SK-N-SH treated with all-trans-retinoic acid at 6 μM for 48 hours (cell line): ENCODE measurements around the gene DDIT3.

Experiments
- ATAC-seq: fragments of 200-7000 bp; cut with Tn5 transposase; 3 replicates; pipeline ENCODE4 v1.9.1; 2020; ENCODE audit warnings: mild to moderate bottlenecking, moderate library complexity
- CSDC2 ChIP-seq: fragments of 250-450 bp; sonication (Bioruptor Pico); IDR thresholded peaks from 2 replicates; pipeline ENCODE4 v1.5.0; 2020; ENCODE audit warnings: mild to moderate bottlenecking, moderate library complexity
- ESRRG ChIP-seq: fragments of 250-450 bp; sonication (Bioruptor Pico); IDR thresholded peaks from 2 replicates; pipeline ENCODE4 v1.6.1; 2021; ENCODE audit warnings: mild to moderate bottlenecking
- GLIS3 ChIP-seq: fragments of 250-450 bp; sonication (Bioruptor Pico); IDR thresholded peaks from 2 replicates; pipeline ENCODE4 v1.5.0; 2020; ENCODE audit warnings: mild to moderate bottlenecking, moderate library complexity
- ISL1 ChIP-seq: fragments of 250-450 bp; sonication (Bioruptor Pico); IDR thresholded peaks from 2 replicates; pipeline ENCODE4 v2.1.2; 2022; ENCODE audit warnings: mild to moderate bottlenecking, moderate library complexity
- PPARA ChIP-seq: fragments of 250-450 bp; sonication (Bioruptor Pico); IDR thresholded peaks from 2 replicates; pipeline ENCODE4 v1.5.0; 2020; ENCODE audit warnings: mild to moderate bottlenecking, borderline replicate concordance
- RARB ChIP-seq: fragments of 250-450 bp; sonication (Bioruptor Pico); IDR thresholded peaks from 2 replicates; pipeline ENCODE4 v1.8.0; 2021; ENCODE audit warnings: mild to moderate bottlenecking, moderate library complexity
- SNAI2 ChIP-seq: fragments of 250-450 bp; sonication (Bioruptor Pico); IDR thresholded peaks from 2 replicates; pipeline ENCODE4 v1.5.0; 2020; ENCODE audit warnings: mild to moderate bottlenecking, moderate library complexity
- TCF4 ChIP-seq: fragments of 250-450 bp; sonication (Bioruptor Pico); IDR thresholded peaks from 2 replicates; pipeline ENCODE4 v1.8.0; 2021; ENCODE audit warnings: mild to moderate bottlenecking, moderate library complexity, borderline replicate concordance
- TOX ChIP-seq: fragments of 250-450 bp; sonication (Bioruptor Pico); IDR thresholded peaks from 2 replicates; pipeline ENCODE4 v1.8.0; 2021; ENCODE audit warnings: mild to moderate bottlenecking, moderate library complexity, borderline replicate concordance
- ZC3H10 ChIP-seq: fragments of 250-450 bp; sonication (Bioruptor Pico); IDR thresholded peaks from 2 replicates; pipeline ENCODE4 v1.5.1; 2021; ENCODE audit warnings: mild to moderate bottlenecking, moderate library complexity
- ZFP30 ChIP-seq: fragments of 450-650 bp; formaldehyde crosslinking; IDR thresholded peaks from 2 replicates; pipeline ENCODE4 v1.5.0; 2022; ENCODE audit warnings: mild to moderate bottlenecking, moderate library complexity
- ZNF565 ChIP-seq: fragments of 450-650 bp; formaldehyde crosslinking; conservative IDR thresholded peaks from 2 replicates; pipeline ENCODE4 v1.5.0; 2020; ENCODE audit warnings: low read depth, mild to moderate bottlenecking, moderate library complexity
- ZNF70 ChIP-seq: fragments of 450-650 bp; formaldehyde crosslinking; IDR thresholded peaks from 2 replicates; pipeline ENCODE4 v1.5.0; 2020; ENCODE audit warnings: mild to moderate bottlenecking, moderate library complexity
- TF ChIP-seq, protein P1 (sequence below): fragments of 250-450 bp; sonication (Bioruptor Pico); IDR thresholded peaks from 2 replicates; pipeline ENCODE4 v1.5.0; 2020; ENCODE audit warnings: mild to moderate bottlenecking, moderate library complexity
- TF ChIP-seq, protein P2 (sequence below): fragments of 250-450 bp; sonication (Bioruptor Pico); IDR thresholded peaks from 2 replicates; pipeline ENCODE4 v1.5.1; 2021; ENCODE audit warnings: mild to moderate bottlenecking, moderate library complexity
- TF ChIP-seq, protein P3 (sequence below): fragments of 250-450 bp; sonication (Bioruptor Pico); IDR thresholded peaks from 2 replicates; pipeline ENCODE4 v1.5.1; 2020; ENCODE audit warnings: low read depth, mild to moderate bottlenecking, moderate library complexity
- TF ChIP-seq, protein P4 (sequence below): fragments of 250-450 bp; sonication (Bioruptor Pico); IDR thresholded peaks from 2 replicates; pipeline ENCODE4 v1.8.0; 2020; ENCODE audit warnings: mild to moderate bottlenecking, moderate library complexity, borderline replicate concordance

Gene DDIT3

DNA sequence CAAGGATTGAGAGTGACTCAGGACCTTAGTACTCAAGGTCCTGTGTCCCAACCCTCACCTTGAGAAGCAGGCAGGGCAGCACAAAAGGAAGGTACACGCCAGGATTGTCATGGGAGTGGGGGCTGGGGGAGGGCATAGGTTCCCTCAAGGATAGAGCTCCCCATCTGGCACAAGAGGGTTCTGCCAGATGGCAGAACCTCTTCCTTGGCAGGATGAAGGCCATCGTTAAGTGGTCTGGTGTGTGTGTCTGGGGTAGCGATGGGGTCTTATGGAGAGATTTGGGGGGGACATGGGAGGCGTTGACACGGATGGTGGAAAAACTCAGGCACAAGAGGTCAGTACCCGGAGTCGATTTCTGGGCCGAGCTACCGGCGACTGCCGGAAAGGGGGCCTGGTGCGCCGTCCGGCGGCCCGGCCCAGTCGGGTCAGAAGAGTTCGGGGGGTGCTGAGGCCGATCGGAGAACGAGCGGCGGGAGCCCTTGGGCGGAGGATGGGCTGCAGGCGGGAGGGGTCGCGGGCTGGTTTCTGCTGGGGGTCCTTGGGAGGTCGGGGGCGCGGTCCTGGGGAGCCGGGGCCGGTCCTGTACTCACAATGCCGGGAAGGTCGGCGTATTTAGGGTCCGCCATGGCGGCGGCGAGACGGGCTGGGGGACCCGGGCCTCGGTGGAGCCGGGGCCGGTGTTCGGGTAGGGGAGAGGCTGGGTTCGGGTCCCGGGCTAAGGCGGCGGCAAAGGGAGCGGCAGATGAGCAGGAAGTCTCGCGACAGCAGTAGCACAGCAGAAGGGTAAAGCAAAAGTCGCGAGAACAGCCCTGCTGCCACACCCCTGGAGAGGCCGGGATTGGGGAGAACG, 26.3 kb upstream of the DDIT3 start, which contains the start of gene DCTN2:
Gene DCTN2 (minus strand): TSS at position 755 of the 850 bp plus-strand sequence. CDS start 129 bp downstream, at position 626.
- TF ChIP-seq TCF4 (CRISPR knock-in tag) (no peak), ISL1 (CRISPR knock-in tag) (no peak), TOX (CRISPR knock-in tag) (no peak), ZNF70 (no peak), ZFP30 (CRISPR knock-in tag) (no peak), ESRRG (CRISPR knock-in tag) (no peak), ZC3H10 (no peak)
- TF ChIP-seq, protein P1, sequence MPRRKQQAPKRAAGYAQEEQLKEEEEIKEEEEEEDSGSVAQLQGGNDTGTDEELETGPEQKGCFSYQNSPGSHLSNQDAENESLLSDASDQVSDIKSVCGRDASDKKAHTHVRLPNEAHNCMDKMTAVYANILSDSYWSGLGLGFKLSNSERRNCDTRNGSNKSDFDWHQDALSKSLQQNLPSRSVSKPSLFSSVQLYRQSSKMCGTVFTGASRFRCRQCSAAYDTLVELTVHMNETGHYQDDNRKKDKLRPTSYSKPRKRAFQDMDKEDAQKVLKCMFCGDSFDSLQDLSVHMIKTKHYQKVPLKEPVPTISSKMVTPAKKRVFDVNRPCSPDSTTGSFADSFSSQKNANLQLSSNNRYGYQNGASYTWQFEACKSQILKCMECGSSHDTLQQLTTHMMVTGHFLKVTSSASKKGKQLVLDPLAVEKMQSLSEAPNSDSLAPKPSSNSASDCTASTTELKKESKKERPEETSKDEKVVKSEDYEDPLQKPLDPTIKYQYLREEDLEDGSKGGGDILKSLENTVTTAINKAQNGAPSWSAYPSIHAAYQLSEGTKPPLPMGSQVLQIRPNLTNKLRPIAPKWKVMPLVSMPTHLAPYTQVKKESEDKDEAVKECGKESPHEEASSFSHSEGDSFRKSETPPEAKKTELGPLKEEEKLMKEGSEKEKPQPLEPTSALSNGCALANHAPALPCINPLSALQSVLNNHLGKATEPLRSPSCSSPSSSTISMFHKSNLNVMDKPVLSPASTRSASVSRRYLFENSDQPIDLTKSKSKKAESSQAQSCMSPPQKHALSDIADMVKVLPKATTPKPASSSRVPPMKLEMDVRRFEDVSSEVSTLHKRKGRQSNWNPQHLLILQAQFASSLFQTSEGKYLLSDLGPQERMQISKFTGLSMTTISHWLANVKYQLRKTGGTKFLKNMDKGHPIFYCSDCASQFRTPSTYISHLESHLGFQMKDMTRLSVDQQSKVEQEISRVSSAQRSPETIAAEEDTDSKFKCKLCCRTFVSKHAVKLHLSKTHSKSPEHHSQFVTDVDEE (CRISPR knock-in tag): no peak
- ATAC-seq: peak; percentile 94

DNA sequence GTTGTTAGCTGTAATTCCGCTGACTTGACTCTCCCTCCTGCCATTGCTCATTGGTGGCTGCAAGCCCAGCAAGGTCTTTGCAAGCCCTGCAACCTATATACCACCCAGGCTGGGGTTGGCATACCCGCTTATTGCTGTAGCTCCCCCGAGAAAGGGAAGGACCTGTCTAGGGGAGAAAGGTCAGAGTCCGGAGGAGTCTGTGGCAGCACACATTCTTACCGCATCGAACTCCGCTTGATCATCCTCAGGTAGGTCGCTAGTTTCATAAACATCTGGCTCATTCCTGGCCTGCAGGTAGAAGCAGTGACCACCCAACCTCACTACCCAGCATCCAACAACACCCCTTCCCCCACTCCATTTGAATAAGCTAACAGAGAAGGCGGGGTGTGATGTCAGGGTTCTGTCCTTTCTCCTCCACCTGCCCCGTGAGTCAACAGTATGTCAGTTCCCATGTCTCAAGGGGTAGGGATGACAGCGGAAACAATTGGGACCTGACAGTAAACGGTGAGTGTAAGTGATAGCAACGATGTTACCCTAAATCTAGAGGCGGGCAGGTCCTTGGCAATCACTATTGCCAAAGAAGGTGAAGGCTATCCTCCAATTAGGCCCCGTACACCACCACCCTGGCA, 25.6 kb upstream of the DDIT3 start:
- TF ChIP-seq RARB (CRISPR knock-in tag) (no peak), ZC3H10 (no peak)
- ATAC-seq: no peak

DNA sequence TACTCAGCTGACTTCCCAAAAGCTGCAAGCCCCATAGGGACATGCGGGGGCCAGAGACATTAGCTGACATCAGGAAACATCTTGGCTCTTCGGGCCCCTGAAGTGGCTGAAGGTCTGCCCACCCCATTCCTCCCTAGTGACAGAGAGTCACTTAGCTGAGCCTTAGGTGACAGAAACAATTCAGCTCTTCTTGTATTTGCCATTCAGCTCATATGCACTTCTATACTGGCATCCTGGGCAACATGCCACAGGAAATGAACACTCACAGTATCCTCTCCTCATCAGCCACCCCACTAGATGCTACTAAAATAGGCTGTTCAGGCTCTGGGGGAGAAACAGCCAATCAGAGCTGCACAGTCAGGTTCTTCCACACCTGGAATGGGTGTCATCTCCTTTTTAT, 23.3 kb upstream of the DDIT3 start:
- no peak for TF ChIP-seq SNAI2 (CRISPR knock-in tag)
- TF ChIP-seq, all 23 proteins: peak for 0

DNA sequence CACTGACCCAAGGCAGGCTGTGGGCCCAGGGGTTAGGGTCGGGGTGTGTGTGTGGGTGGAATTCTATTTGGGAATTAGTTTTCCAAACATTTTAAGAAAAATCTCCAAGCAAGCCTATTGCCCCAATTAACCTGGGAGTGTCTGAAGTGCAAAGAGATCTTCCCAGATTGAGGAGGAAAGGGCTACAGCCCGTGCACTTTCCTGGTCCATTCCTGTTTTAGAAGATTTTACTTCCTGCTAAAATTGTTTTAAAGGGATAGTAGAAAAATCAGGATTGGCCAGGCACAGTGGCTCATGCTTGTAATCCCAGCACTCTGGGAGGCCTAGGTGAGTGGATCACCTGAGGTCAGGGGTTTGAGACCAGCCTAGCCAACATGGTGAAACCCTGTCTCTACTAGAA, 21.4 kb upstream of the DDIT3 start:
- TF ChIP-seq, protein P2, sequence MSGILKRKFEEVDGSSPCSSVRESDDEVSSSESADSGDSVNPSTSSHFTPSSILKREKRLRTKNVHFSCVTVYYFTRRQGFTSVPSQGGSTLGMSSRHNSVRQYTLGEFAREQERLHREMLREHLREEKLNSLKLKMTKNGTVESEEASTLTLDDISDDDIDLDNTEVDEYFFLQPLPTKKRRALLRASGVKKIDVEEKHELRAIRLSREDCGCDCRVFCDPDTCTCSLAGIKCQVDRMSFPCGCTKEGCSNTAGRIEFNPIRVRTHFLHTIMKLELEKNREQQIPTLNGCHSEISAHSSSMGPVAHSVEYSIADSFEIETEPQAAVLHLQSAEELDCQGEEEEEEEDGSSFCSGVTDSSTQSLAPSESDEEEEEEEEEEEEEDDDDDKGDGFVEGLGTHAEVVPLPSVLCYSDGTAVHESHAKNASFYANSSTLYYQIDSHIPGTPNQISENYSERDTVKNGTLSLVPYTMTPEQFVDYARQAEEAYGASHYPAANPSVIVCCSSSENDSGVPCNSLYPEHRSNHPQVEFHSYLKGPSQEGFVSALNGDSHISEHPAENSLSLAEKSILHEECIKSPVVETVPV (CRISPR knock-in tag): no peak
- TF ChIP-seq CSDC2 (CRISPR knock-in tag): no peak
- TF ChIP-seq, protein P3, sequence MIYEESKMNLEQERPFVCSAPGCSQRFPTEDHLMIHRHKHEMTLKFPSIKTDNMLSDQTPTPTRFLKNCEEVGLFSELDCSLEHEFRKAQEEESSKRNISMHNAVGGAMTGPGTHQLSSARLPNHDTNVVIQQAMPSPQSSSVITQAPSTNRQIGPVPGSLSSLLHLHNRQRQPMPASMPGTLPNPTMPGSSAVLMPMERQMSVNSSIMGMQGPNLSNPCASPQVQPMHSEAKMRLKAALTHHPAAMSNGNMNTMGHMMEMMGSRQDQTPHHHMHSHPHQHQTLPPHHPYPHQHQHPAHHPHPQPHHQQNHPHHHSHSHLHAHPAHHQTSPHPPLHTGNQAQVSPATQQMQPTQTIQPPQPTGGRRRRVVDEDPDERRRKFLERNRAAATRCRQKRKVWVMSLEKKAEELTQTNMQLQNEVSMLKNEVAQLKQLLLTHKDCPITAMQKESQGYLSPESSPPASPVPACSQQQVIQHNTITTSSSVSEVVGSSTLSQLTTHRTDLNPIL (CRISPR knock-in tag): no peak
- no peak for TF ChIP-seq RARB (CRISPR knock-in tag)
- no peak for TF ChIP-seq ESRRG (CRISPR knock-in tag)
- no peak for ATAC-seq

More for the DNA sequence above, 23.3 kb upstream of the DDIT3 start:
- no peak for ATAC-seq

DNA sequence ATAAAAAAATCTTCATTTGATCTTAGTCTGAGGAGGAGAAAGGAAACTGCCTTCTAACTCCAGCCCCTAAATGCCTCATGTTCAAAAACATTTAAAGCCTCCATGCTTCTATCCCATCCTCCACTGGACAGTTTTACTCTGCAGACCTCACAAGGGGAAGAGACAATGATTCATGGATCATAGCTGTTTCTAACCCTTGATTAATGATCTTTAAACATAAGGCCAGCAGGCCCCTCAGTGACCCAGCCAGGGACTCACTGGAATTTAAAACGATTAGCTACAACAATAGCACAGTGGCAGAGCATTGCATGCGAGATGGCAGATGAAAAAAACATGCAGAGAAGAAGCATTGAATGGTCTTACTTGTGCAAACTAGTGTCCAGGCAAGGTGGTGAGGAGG, 20.7 kb upstream of the DDIT3 start:
- no peak; the same call in 1 of the 3 replicates for ATAC-seq
- TF ChIP-seq PPARA (CRISPR knock-in tag) (no peak), GLIS3 (CRISPR knock-in tag) (no peak), SNAI2 (CRISPR knock-in tag) (no peak), ZNF565 (CRISPR knock-in tag) (no peak)
- TF ChIP-seq, protein P4, sequence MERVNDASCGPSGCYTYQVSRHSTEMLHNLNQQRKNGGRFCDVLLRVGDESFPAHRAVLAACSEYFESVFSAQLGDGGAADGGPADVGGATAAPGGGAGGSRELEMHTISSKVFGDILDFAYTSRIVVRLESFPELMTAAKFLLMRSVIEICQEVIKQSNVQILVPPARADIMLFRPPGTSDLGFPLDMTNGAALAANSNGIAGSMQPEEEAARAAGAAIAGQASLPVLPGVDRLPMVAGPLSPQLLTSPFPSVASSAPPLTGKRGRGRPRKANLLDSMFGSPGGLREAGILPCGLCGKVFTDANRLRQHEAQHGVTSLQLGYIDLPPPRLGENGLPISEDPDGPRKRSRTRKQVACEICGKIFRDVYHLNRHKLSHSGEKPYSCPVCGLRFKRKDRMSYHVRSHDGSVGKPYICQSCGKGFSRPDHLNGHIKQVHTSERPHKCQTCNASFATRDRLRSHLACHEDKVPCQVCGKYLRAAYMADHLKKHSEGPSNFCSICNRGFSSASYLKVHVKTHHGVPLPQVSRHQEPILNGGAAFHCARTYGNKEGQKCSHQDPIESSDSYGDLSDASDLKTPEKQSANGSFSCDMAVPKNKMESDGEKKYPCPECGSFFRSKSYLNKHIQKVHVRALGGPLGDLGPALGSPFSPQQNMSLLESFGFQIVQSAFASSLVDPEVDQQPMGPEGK (CRISPR knock-in tag): no peak
